ENCODE data around the gene NTN1. TPM values are rescaled to one million over a fixed set of nuclear protein-coding genes. Genes with fewer than 3 reads are reported as not detected.

NTN1 gene
- total and polyA plus RNA-seq, 2 experiments from 2014 or later = 0.42 to 2.1 TPM

DNA sequence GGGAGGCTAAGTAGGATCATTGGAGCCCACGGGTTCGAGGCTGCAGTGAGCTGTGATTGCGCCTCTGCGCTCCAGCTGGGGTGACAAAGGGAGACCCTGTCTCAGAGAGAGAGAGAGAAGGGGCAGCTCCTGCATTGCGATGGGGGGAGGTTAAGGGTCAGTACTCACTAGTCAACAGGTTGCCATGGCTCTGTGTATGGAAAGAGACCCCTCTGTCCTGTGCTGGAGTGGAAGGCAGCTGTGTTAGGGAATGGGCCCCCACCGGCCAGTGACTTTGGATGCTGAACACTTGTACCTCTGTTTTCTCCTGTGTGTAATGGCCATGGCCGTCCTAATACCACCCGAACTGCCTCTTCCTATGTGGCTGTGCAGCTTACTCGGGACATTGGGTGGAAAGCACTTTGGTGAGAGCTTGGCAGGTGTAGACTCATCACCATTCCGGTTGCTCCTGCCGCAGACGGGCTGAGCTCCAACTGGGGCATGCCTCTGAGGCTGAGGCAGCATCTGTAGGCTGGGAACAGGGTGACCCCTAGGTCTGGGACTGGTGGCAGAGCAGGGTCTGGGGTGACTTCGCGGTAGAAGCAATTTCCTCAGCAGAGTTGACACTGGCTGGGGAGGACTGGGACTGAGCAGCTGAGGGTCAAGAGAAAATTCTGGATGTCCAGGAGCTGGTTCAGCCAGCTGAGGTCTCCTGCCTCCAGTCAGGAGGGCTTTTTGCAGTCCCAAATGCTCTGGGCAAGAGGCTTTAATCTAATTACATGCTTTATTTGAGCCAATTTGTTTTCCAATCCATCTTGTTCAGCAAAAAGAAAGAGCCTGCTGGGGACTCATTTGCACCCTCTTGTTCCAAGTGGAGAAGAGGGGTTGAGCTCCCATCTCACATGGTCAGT lies 184.5 kb downstream of the NTN1 start:
- no peak overlapping the region for H3K4me3 ChIP-seq
- 90% methylated on average over 14 of the region's 14 CpGs for WGBS (ENCODE audit: low lambda C conversion rate, missing lambda C conversion rate)
- no peaks in the 10 kb centered on the region for H3K9me2 ChIP-seq (replicated peaks; ENCODE audit: insufficient read depth)
- no peaks in the 10 kb centered on the region for H3K79me2 ChIP-seq
- no peak overlapping the region for H2AFZ ChIP-seq
- no peak for DNase-seq (ENCODE audit: low spot score)
- H3K9me3 ChIP-seq (ENCODE audit: low read depth) = no peaks in the 10 kb centered on the region
- no peaks in the 10 kb centered on the region for H3K27me3 ChIP-seq
- TF ChIP-seq, protein P1, sequence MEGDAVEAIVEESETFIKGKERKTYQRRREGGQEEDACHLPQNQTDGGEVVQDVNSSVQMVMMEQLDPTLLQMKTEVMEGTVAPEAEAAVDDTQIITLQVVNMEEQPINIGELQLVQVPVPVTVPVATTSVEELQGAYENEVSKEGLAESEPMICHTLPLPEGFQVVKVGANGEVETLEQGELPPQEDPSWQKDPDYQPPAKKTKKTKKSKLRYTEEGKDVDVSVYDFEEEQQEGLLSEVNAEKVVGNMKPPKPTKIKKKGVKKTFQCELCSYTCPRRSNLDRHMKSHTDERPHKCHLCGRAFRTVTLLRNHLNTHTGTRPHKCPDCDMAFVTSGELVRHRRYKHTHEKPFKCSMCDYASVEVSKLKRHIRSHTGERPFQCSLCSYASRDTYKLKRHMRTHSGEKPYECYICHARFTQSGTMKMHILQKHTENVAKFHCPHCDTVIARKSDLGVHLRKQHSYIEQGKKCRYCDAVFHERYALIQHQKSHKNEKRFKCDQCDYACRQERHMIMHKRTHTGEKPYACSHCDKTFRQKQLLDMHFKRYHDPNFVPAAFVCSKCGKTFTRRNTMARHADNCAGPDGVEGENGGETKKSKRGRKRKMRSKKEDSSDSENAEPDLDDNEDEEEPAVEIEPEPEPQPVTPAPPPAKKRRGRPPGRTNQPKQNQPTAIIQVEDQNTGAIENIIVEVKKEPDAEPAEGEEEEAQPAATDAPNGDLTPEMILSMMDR (IDR thresholded peaks at IDR 0.05; ENCODE audit: poor library complexity) = no peak
- TF ChIP-seq EZH2 (IDR thresholded peaks at IDR 0.05; ENCODE audit: borderline replicate concordance) (no peak), EZH2phosphoT487 (IDR thresholded peaks at IDR 0.05; ENCODE audit: low read depth, severe bottlenecking, unreplicated experiment) (no peak)
- peaks cover 12% of the 10 kb centered on the region for H3K4me1 ChIP-seq (ENCODE audit: insufficient read depth)
- H3K36me3 ChIP-seq (replicated peaks; ENCODE audit: insufficient read depth, low read depth) = no peaks in the 10 kb centered on the region
- H3K27ac ChIP-seq = no peak overlapping the region
- no peaks in the 10 kb centered on the region for H4K20me1 ChIP-seq (ENCODE audit: insufficient read depth, poor library complexity, severe bottlenecking)
- H3K4me2 ChIP-seq = no peak overlapping the region

DNA sequence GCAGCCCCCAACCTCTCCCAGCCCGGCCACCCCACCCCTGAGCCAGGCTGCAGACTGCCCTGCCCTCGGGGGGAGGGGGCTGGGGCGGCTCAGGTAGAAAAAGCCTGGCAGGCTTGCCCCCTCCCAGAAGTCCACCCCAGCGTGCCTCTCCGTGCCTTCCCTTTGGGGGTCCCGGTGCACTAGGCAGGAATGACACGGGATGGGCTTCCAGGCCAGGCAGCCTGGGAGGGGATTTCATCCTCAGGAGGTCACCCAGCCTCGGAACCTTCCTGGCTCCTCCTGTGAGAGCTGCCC lies 185.0 kb downstream of the NTN1 start:
- Histone ChIP-seq H3K9me2 (replicated peaks; ENCODE audit: insufficient read depth) (no peaks in the 10 kb centered on the region), H3K4me2 (peak overlapping the region; percentile 48), H4K20me1 (ENCODE audit: insufficient read depth, poor library complexity, severe bottlenecking) (no peaks in the 10 kb centered on the region), H2AFZ (no peak overlapping the region), H3K27me3 (no peaks in the 10 kb centered on the region), H3K27ac (peak overlapping the region; percentile 23), H3K4me3 (no peak overlapping the region), H3K79me2 (no peaks in the 10 kb centered on the region), H3K4me1 (ENCODE audit: insufficient read depth) (peaks cover 12% of the 10 kb centered on the region), H3K36me3 (replicated peaks; ENCODE audit: insufficient read depth, low read depth) (no peaks in the 10 kb centered on the region), H3K9me3 (ENCODE audit: low read depth) (no peaks in the 10 kb centered on the region)
- DNase-seq (ENCODE audit: low spot score) = no peak
- TF ChIP-seq EZH2 (IDR thresholded peaks at IDR 0.05; ENCODE audit: borderline replicate concordance) = no peak
- TF ChIP-seq, protein P1 (IDR thresholded peaks at IDR 0.05; ENCODE audit: poor library complexity) = no peak
- WGBS (ENCODE audit: low lambda C conversion rate, missing lambda C conversion rate) = 86% methylated on average over 8 of the region's 8 CpGs

DNA sequence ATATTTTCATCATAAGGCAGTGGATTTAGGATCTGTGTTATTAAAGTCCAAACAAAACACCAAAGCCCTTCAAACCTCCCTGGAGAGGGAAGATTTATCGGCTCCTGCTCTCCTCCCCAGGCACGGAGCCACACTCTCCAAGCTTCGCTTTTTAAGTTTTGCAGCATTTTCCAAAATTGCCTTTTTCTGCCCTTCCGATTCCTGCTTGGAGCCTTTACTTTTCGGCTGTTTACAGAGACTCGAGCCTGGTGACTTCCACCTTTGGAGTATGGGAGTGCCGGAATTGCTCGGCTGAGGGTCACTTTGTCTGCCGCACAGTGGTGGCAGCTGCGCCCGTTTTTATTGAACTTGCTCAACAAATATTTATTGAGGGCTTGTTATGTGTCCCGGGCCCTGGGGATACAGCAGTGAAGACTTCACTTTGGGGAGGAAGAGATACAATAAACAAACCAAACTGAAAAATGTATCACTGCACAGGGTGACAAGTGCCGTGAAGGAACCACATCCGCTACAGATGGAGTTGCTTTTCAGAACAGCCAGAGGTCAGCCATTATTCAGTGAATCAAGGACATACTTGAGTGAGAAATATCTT lies 185.5 kb downstream of the NTN1 start:
- WGBS (ENCODE audit: low lambda C conversion rate, missing lambda C conversion rate) = 32% methylated on average over 14 of the region's 14 CpGs
- Histone ChIP-seq H3K4me1 (ENCODE audit: insufficient read depth) (peaks cover 12% of the 10 kb centered on the region), H3K79me2 (no peaks in the 10 kb centered on the region), H3K4me3 (no peak overlapping the region), H3K9me3 (ENCODE audit: low read depth) (no peaks in the 10 kb centered on the region), H3K27ac (peak overlapping the region; percentile 23), H3K36me3 (replicated peaks; ENCODE audit: insufficient read depth, low read depth) (no peaks in the 10 kb centered on the region), H3K9me2 (replicated peaks; ENCODE audit: insufficient read depth) (no peaks in the 10 kb centered on the region), H2AFZ (peak overlapping the region; percentile 9), H3K4me2 (peak overlapping the region; percentile 48), H4K20me1 (ENCODE audit: insufficient read depth, poor library complexity, severe bottlenecking) (no peaks in the 10 kb centered on the region), H3K27me3 (no peaks in the 10 kb centered on the region)
- peak; percentile 41 for DNase-seq (ENCODE audit: low spot score)
- TF ChIP-seq, protein P1 (IDR thresholded peaks at IDR 0.05; ENCODE audit: poor library complexity) = no peak
- TF ChIP-seq EZH2phosphoT487 (IDR thresholded peaks at IDR 0.05; ENCODE audit: low read depth, severe bottlenecking, unreplicated experiment) (no peak), EZH2 (IDR thresholded peaks at IDR 0.05; ENCODE audit: borderline replicate concordance) (no peak)

Data from hepatocyte (in vitro differentiated cells).